WTC11 (cell line): ENCODE measurements around the gene WSB2.

Experiments used
- ATF3 ChIP-seq: sonication (generic); formaldehyde crosslinking; conservative IDR thresholded peaks from 2 replicates; pipeline ENCODE4 v1.8.1; 2022; ENCODE audit warnings: mild to moderate bottlenecking, missing genetic modification reagents
- ZNF423 ChIP-seq: fragments of 250-450 bp; sonication (Bioruptor Pico); IDR thresholded peaks from 2 replicates; pipeline ENCODE4 v2.1.2; 2022; ENCODE audit warnings: mild to moderate bottlenecking, moderate library complexity

GRCh38 chr12:118029166-118029565 is 31.8 kb downstream of the WSB2 start:
- TF ChIP-seq ZNF423 (CRISPR knock-in tag) (no peak), ATF3 (CRISPR knock-in tag) (no peak)
